Mammary epithelial cell (primary cell): ENCODE results near the gene FUOM.

Experiments used
- EZH2 ChIP-seq: IDR thresholded peaks from 2 replicates; pipeline ENCODE4 v1.6.1; 2012; ENCODE audit warnings: low read length, inconsistent platforms, borderline replicate concordance
- TF ChIP-seq, protein P1 (sequence below), 2 donors: IDR thresholded peaks in 1 of 2; conservative IDR thresholded peaks in 1 of 2; 2 replicates each; pipeline ENCODE4 v1.5.1; 2011 to 2012; ENCODE audit warnings: inconsistent platforms in 2 of 2, low read length in 2 of 2, mild to moderate bottlenecking in 2 of 2, control low read depth in 1 of 2, low read depth in 1 of 2; ENCODE audit not compliant: insufficient read depth in 1 of 2; ENCODE audit errors: extremely low read depth in 1 of 2

DNA sequence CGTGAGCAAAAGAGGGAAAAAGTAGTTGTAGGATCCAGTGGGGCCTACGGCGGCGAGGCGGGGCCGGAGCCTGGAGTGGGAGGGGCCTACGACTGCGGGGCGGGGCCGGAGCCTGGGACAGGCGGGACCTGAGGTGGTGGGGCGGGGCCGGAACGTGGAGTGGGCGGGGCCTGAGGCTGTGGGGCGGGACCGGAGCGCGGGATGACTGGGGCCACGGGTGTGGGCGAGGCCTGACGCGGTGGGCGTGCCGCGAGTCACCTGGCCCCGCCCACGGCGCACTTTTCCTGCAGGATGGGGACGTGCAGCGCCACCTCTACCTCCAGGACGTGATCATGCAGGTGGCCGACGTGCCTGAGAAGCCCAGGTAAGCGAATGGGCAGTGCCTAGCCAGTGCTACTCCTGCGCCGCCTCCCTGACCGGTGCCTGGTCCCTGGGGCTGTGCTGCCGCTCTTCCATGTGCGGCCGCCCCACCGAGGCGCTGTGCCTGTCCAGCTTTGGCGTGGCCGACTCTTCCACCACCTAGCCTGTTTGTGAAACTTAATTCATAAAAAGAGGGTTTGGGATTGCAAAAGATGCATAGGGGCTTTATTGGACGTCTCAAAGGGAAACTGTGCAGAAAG is 48.6 kb downstream of the FUOM start:
- TF ChIP-seq, protein P1, sequence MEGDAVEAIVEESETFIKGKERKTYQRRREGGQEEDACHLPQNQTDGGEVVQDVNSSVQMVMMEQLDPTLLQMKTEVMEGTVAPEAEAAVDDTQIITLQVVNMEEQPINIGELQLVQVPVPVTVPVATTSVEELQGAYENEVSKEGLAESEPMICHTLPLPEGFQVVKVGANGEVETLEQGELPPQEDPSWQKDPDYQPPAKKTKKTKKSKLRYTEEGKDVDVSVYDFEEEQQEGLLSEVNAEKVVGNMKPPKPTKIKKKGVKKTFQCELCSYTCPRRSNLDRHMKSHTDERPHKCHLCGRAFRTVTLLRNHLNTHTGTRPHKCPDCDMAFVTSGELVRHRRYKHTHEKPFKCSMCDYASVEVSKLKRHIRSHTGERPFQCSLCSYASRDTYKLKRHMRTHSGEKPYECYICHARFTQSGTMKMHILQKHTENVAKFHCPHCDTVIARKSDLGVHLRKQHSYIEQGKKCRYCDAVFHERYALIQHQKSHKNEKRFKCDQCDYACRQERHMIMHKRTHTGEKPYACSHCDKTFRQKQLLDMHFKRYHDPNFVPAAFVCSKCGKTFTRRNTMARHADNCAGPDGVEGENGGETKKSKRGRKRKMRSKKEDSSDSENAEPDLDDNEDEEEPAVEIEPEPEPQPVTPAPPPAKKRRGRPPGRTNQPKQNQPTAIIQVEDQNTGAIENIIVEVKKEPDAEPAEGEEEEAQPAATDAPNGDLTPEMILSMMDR (conservative IDR thresholded peaks at IDR 0.05 in 1 of 2, IDR thresholded peaks at IDR 0.05 in 1 of 2; ENCODE audit: extremely low read depth in 1 of 2, insufficient read depth in 1 of 2, low read depth in 1 of 2, low read length in 2 of 2): peak in 1 of 2 donors; percentile 22
- no peak for TF ChIP-seq EZH2
